Esophagus muscularis mucosa (tissue), 4 donors: ENCODE measurements around the gene CHST15. TPM values are rescaled to one million over a fixed set of nuclear protein-coding genes. Genes with fewer than 3 reads are reported as not detected.
A peak's percentile ranks its signal among the peaks of the same experiment; 100 is the strongest.

Experiments
- DNase-seq: peaks from one replicate; pipeline ENCODE4 v3.0.0-alpha.2; 2017; ENCODE audit errors: extremely low spot score
- H3K27ac ChIP-seq, 4 donors: fragments of 200-600 bp; sonication (generic); replicated peaks in 1 of 4; 1 replicate in 3 of 4; 2 replicates in 1 of 4; pipeline ENCODE4 v1.5.1; 2016 to 2019; ENCODE audit warnings: mild to moderate bottlenecking in 1 of 4
- H3K27me3 ChIP-seq, 4 donors: fragments of 200-600 bp; sonication (generic); one replicate each; pipeline versions ENCODE4 v1.5.1 to v1.6.0; 2016 to 2019
- H3K36me3 ChIP-seq, 4 donors: fragments of 200-600 bp; sonication (generic); one replicate each; pipeline ENCODE4 v1.5.1; 2016 to 2019
- H3K4me1 ChIP-seq, 4 donors: fragments of 200-600 bp; sonication (generic); one replicate each; pipeline ENCODE4 v1.5.1; 2016 to 2019
- H3K4me3 ChIP-seq, 4 donors: fragments of 200-600 bp; sonication (generic); 1 replicate in 2 of 4; 2 replicates in 2 of 4; pipeline ENCODE4 v1.5.1; 2016 to 2019; ENCODE audit warnings: mild to moderate bottlenecking in 4 of 4, moderate library complexity in 1 of 4
- H3K9me3 ChIP-seq, 4 donors: fragments of 200-600 bp; sonication (generic); 1 replicate in 3 of 4; 2 replicates in 1 of 4; pipeline ENCODE4 v1.5.1; 2016 to 2019
- CTCF ChIP-seq, 3 experiments: fragments of 200-600 bp in 2 of 3; fragments of 450-650 bp in 1 of 3; sonication (generic) in 2 of 3; IDR thresholded peaks; one replicate each; pipeline ENCODE4 v1.5.1; 2017 to 2019; ENCODE audit warnings: antibody characterized with exemption in 3 of 3, mild to moderate bottlenecking in 2 of 3, moderate library complexity in 1 of 3
- EP300 ChIP-seq: sonication (generic); formaldehyde crosslinking; IDR thresholded peaks from one replicate; pipeline ENCODE4 v1.6.1; 2017; ENCODE audit warnings: antibody characterized with exemption
- POLR2A ChIP-seq: fragments of 450-650 bp; IDR thresholded peaks from one replicate; pipeline ENCODE4 v1.6.1; 2017; ENCODE audit warnings: antibody characterized with exemption, moderate library complexity, mild to moderate bottlenecking, low read depth
- POLR2AphosphoS5 ChIP-seq, 2 donors: sonication (generic); formaldehyde crosslinking; IDR thresholded peaks; one replicate each; pipeline ENCODE4 v1.6.1; 2017; ENCODE audit warnings: antibody characterized with exemption in 2 of 2
- WGBS: methylation state at CpG from one replicate; pipeline ENCODE4 v1.1.5; 2018; 5-methylcytosine and 5-hydroxymethylcytosine counted together
- intact Hi-C: fragments of 100-400 bp; cut with DNase I; formaldehyde crosslinking; loops from one replicate; pipeline ENCODE4 v1.15.1; 2023
- total RNA-seq, 4 donors: library from RNA; depleted of rRNA; stranded (reverse); fragments of >200 nt; gene quantifications; one replicate each; pipeline versions ENCODE4 v1.1.0 to v1.2.1, GENCODE V29; 2016

CHST15 gene
- total RNA-seq, 4 donors from 2014 or later: 48.2 to 76.1 (median 62.5) TPM

DNA sequence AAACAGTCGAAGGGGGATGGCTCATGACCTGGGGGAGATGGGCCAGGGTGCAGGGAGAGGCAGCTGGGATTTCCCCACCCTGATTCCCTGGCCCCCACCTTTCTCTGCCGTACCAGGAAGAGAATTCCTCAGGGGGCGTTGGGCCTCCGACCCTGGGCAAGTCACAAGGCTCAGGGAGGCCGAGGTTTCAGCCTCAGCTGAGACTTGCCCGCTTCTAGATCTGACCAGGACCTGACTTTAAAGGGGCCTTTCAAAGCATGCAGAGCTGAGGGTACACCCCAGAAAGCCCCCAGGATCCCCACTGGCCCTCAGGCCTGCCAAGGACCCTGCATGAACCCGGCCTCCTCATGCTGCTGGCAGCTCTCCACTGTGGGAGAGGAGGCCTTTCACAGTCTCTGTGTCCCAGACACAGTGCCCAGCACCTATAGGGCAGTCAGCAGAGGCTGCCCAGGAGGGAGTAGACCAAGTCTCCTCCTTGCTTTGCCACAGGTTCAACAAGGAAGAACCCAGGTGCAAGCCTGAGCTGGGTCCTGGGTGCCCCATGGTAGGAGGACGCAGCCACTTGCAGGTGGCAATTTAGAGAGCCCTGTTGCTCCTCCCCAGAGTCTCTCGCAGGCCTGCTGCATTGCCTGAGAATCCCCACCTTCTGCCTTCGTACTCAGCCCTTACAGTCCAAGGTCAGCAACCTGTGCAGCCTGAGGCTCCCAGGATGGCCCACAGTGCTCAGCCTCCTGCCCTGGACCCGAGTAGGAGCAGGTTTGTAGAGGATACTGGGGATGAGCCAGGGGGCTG lies 89.3 kb downstream of the CHST15 start:
- peaks cover 0 to 23% (median 0%) of the 10 kb centered on the region in 4 donors for H3K36me3 ChIP-seq
- intact Hi-C loops: no loop called here
- peaks cover 7 to 63% (median 58%) of the 10 kb centered on the region in 4 donors for H3K4me1 ChIP-seq
- TF ChIP-seq POLR2A: no peak
- no peak for TF ChIP-seq POLR2AphosphoS5 (IDR thresholded peaks at IDR 0.05)
- no peak for TF ChIP-seq EP300
- no peak for TF ChIP-seq CTCF (IDR thresholded peaks at IDR 0.05)
- DNase-seq: no peak
- H3K9me3 ChIP-seq: no peaks in the 10 kb centered on the region
- no peak overlapping the region for H3K4me3 ChIP-seq
- no peaks in the 10 kb centered on the region for H3K27me3 ChIP-seq
- 63% methylated on average over 7 of the region's 11 CpGs for WGBS
- peak overlapping the region; percentile 91 to 95 (median 92) for H3K27ac ChIP-seq

GRCh38 chr10:124003481-124003870 lies 89.9 kb downstream of the CHST15 start:
- TF ChIP-seq POLR2A: no peak
- no peak for TF ChIP-seq EP300
- TF ChIP-seq CTCF (IDR thresholded peaks at IDR 0.05): no peak
- TF ChIP-seq POLR2AphosphoS5 (IDR thresholded peaks at IDR 0.05): no peak
- no peak for DNase-seq
- H3K36me3 ChIP-seq: peaks cover 0 to 18% (median 0%) of the 10 kb centered on the region in 4 donors
- H3K9me3 ChIP-seq: no peaks in the 10 kb centered on the region
- no peaks in the 10 kb centered on the region for H3K27me3 ChIP-seq
- H3K4me3 ChIP-seq: no peak overlapping the region
- WGBS: 83% methylated on average over 4 of the region's 4 CpGs
- H3K27ac ChIP-seq: peak overlapping the region; percentile 91 to 95 (median 92)
- intact Hi-C loops: no loop called here
- peaks cover 7 to 57% (median 52%) of the 10 kb centered on the region in 4 donors for H3K4me1 ChIP-seq

DNA sequence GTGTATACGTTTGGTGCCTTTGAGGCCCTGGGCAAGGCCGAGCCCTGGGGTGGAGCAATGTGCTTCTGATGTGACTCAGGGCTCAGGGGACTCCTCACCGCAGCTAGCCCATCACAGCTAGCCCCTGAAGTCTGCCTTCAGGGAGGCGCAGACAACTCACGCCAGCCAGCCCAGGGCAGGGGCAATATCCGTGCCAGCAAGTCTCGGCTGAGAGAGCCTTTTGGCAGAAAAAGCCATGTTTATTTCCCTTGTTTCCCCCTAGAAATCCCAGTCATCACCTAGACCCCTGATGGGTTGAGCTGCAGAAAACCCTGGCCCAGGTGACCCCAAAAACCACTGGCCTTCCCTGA lies 90.4 kb downstream of the CHST15 start:
- Histone ChIP-seq H3K27me3 (no peaks in the 10 kb centered on the region), H3K4me1 (peaks cover 7 to 53% (median 48%) of the 10 kb centered on the region in 4 donors), H3K27ac (peak overlapping the region; percentile 91 to 95 (median 92)), H3K36me3 (peaks cover 0 to 13% (median 0%) of the 10 kb centered on the region in 4 donors), H3K4me3 (no peak overlapping the region), H3K9me3 (no peaks in the 10 kb centered on the region)
- intact Hi-C loops: no loop called here
- WGBS: 93% methylated on average over 7 of the region's 7 CpGs
- no peak for DNase-seq
- TF ChIP-seq POLR2A (no peak), POLR2AphosphoS5 (IDR thresholded peaks at IDR 0.05) (no peak), CTCF (IDR thresholded peaks at IDR 0.05) (no peak), EP300 (no peak)

- 74% methylated on average over 6 of the region's 6 CpGs for WGBS
- intact Hi-C loops: no loop called here
- Histone ChIP-seq H3K4me1 (peaks cover 7 to 50% (median 45%) of the 10 kb centered on the region in 4 donors), H3K27ac (peak overlapping the region; percentile 91 to 95 (median 92)), H3K36me3 (peaks cover 0 to 9% (median 0%) of the 10 kb centered on the region in 4 donors), H3K9me3 (no peaks in the 10 kb centered on the region), H3K27me3 (no peaks in the 10 kb centered on the region), H3K4me3 (no peak overlapping the region)
- TF ChIP-seq POLR2A (no peak), CTCF (IDR thresholded peaks at IDR 0.05) (no peak), EP300 (no peak), POLR2AphosphoS5 (IDR thresholded peaks at IDR 0.05) (no peak)
- peak; percentile 45 for DNase-seq
Measured at GRCh38 chr10:124002391-124003069, 90.9 kb downstream of the CHST15 start.
